M059J (cell line): Measurements from ENCODE around the gene FBXO34. TPM values are rescaled to one million over a fixed set of nuclear protein-coding genes. Genes with fewer than 3 reads are reported as not detected.
A peak's percentile ranks its signal among the peaks of the same experiment; 100 is the strongest.
"Not testable (repeated sequence)": the region's sequence is repeated elsewhere in the genome, so short reads cannot be mapped to it uniquely, and the experiment has no call there.

ENCODE experiments used
- DNase-seq: peaks from one replicate; pipeline ENCODE4 v3.0.0-alpha.2; 2012; ENCODE audit warnings: low read depth
- total RNA-seq: library from RNA; depleted of rRNA; stranded (reverse); fragments of >200 nt; shearing (Covaris generic); gene quantifications from 2 replicates; pipeline ENCODE4 v1.2.3, GENCODE V29; 2014

The FBXO34 gene
- total RNA-seq, 1 experiment from 2014 or later, result 28.1 TPM

DNA sequence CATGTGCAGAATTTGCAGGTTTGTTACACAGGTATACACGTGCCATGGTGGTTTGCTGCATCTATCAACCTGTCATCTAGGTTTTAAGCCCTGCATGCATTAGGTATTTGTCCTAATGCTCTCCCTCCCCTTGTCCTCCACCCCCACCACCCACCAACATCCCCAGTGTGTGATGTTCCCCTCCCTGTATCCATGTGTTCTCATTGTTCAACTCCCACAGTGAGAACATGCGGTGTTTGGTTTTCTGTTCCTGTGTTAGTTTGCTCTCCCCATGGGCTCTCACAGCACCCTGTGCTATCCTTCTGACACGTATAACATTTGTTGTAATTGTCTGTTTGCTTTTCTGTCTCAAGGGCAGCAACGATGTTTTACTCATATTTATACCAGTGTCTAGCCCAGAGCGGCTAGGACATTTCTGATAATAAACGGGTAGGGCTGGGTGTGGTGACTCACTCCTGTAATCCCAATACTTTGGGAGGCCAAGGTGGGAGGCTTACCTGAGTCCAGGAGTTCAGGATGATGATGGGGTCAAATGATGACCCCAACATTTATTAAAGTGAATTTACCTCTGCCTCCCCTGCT, 73.5 kb downstream of the FBXO34 start:
- DNase-seq, result not testable (repeated sequence)

DNA sequence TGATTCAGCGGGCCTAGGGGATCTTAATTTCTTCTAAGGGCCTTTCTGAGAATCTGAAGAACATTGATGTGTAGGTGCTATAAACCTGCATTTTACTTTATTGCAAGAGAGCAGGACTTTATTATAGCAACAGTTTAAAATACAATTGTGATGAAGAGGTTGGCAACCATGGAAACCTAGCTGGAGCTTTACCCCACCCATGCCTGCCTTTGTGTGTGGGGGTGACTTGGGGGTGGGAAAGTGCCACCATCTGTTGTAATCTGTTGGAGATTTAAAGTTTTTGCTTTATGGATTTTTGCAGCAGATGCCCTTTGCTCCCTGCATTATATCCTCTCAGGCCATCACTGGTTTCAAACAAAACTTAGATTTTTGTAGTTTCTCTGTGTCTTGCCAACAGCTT, 75.8 kb downstream of the FBXO34 start:
- DNase-seq, result no peak

- DNase-seq, result no peak
Observed at GRCh38 chr14:55347748-55348147, 76.5 kb downstream of the FBXO34 start.

DNA sequence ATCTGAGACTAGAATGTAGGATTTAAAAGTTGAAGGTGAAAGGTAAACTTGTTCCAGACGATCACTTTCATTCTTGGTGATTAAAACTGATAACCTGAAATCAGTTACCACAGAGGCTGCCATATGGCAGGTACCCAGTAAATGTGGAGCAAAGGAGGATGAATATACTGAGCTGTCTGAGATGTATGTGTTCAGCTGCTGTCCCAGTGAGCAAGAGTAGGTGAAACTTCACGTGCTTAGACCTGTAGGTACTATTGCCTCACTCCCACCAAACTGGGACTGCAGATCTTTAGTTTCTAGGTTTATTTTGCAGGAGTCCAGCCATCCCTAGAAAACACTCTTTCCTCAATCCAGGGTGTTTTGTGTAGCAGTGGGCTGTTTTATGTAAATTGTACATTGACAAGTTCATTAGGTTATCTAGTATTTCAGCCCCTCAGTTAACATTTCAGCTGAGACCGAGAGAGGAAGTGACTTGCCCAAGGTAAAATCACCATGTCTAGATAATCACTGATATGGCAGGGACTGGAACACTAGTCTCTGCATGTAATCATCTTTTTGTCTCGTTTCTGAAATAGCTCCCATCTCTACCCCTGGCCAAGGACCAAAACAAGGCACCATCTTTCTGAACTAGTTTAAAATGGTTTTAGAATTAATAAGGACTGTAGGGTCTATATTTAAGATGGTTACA, 77.7 kb downstream of the FBXO34 start:
- DNase-seq, result no peak

- DNase-seq, result no peak
Observed at GRCh38 chr14:55349565-55349964, 78.3 kb downstream of the FBXO34 start.

GRCh38 chr14:55350461-55350860, 79.2 kb downstream of the FBXO34 start:
- no peak for DNase-seq

GRCh38 chr14:55351111-55351510, 79.9 kb downstream of the FBXO34 start:
- no peak for DNase-seq

GRCh38 chr14:55352201-55352600, 81.0 kb downstream of the FBXO34 start:
- DNase-seq, result no peak

DNA sequence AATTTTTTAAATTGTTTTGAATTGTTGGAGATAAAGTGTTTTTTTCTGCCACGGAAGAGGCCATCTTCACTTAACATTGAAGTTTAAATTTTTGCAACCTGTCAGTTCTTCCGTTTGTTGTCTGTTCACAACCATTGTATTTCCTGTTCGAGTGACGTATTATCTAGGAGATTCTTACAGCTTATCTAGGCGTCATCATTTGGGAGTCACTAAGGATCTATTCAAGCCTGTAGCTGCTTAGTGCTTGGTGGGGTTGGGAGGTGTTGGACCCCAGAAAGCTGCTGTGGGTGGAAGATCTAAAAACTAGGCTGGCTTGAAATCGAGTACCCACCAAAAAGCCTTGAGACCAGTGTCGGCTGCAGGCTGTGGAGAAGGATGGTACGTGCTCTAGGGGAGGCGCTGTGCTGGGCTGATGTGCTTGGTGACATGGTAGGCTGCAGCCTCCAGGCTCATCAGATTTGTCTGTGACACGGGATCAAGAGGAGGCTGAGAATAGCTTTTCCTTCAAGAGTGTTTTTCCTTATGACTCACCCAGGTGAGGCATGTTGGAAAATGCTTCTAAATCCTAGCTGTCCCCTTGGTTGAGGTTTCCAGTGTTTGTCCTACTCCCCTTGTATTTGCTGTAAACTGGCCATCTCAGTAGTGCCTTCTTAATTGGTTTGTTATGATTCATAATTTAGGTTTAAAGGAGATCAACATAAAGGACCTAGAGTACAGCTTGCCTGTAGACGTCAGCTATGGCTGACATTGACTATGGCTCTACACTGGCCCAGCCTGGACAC, 82.7 kb downstream of the FBXO34 start:
- no peak for DNase-seq

GRCh38 chr14:55354500-55354899, 83.3 kb downstream of the FBXO34 start:
- peak; percentile 54 for DNase-seq

GRCh38 chr14:55355922-55356321, 84.7 kb downstream of the FBXO34 start:
- DNase-seq, result no peak

- DNase-seq, result no peak
Observed at GRCh38 chr14:55356913-55357312, 85.7 kb downstream of the FBXO34 start.

DNA sequence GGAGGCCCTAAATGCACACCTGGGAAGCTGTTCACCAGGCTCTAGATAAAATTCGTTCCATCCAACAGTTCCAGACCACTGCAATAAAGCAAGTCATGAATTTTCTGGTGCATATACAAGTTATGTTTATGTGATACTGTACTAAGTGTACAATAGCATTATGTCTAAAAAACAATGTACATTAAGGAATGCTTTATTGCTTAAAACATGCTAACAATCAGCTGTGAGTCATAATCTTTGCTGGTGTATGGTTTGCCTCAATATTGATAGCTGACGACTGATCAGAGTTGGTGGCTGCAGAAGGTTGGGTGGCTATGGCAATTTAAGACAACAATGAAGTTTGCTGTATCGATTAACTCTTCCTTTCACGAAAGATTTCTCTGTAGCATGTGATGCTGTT, 88.1 kb downstream of the FBXO34 start:
- no peak for DNase-seq

DNA sequence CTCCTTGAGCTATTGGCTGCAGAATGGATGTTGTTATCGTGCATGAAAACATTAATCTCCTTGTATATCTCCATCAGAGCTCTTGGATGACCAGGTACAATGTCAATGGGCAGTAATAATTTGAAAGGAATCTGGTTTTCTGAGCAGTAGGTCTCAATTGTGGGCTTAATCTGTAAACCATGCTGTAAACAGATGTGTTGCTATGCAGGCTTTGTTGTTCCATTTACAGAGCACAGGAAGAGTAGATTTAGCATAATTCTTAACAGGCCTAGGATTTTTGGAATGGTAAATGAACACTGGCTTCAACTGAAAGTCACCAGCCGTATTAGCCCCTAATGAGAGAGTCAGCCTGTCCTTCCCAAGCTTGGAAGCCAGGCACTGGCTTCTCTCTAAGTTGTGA, 90.0 kb downstream of the FBXO34 start:
- no peak for DNase-seq

DNA sequence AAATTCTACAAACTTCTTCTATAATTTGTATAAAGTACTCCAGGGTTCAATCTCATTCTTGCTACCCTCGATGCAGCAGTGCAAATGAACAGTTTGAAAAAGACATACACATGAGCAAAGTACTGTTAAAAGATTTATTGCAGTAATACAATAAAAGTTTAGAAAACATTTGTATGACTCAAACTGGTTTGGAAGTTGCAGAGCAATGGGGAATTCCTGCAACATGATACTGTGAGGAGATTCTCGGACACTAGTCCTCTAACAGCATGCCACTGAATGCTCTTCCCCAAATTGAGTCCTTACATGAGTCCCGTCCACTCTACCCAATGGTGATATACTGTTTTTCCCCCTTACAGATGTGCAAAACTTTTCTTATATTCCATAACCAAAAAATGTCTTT, 95.0 kb downstream of the FBXO34 start:
- DNase-seq, result peak; percentile 77

DNA sequence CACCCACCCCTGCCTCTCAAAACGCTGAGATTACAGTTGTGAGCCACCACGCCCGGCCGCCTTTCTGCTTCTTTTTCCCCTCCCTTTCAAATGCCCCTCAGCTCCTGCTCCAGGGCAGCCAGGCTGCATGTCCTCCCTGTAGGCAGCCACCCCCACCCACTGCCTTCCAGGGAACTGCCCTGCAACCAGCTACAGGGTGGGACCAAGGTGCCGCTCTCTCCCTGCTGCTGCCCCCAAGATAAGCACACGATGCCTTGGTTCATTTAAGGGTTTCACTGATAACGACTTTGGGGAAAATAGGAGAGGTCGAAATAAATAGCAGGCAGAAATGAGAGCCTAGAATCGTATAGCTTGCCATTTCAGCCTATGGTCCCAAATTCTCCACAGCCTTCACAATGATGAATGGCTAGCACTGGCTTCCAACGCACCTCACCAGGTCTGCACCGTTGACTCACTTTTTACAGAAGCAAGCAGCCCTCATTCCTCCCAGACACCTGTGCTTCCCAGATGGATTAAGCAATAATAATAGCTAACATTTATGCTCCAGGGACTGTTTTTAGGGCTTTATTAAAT, 99.7 kb downstream of the FBXO34 start:
- DNase-seq, result no peak

DNA sequence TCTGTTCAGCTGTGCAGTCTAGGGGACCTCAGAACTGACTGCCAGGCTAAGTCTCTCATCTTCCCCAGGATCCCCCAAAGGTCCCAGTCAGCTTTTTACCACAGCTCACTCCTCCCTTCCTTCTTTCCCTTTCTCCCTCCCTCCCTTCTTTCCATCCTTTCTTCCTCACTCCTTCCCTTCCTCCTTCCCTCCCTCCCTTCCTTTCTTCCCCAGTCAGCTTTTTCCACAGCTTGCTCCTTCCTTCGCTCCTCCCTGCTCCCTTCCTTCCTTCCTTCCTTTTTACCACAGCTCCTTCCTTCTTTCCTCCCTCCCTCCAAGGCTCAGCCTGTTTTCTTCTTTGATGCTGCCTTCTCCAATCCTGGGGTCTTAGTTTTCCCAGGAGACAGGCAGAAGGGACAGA, 101.2 kb downstream of the FBXO34 start:
- DNase-seq, result no peak

DNA sequence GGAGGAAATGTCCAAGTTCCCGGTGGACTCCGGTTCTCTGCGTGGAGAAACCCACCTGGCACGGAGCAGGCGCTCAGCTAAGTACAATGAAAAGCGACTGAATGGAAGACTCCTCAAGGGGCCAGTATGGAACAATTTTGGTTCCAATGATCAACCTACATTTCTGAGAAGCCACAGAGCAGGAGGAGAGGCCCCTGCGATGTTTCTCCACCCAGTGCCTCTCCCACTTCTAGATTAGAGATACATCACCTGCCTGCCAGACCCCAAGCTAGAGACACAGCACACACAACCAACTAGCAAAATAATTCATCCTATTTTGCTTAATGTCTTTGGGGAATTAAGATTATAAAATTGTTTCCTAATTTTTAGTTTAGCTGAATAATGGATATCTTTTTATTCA, 101.6 kb downstream of the FBXO34 start:
- DNase-seq, result no peak

DNA sequence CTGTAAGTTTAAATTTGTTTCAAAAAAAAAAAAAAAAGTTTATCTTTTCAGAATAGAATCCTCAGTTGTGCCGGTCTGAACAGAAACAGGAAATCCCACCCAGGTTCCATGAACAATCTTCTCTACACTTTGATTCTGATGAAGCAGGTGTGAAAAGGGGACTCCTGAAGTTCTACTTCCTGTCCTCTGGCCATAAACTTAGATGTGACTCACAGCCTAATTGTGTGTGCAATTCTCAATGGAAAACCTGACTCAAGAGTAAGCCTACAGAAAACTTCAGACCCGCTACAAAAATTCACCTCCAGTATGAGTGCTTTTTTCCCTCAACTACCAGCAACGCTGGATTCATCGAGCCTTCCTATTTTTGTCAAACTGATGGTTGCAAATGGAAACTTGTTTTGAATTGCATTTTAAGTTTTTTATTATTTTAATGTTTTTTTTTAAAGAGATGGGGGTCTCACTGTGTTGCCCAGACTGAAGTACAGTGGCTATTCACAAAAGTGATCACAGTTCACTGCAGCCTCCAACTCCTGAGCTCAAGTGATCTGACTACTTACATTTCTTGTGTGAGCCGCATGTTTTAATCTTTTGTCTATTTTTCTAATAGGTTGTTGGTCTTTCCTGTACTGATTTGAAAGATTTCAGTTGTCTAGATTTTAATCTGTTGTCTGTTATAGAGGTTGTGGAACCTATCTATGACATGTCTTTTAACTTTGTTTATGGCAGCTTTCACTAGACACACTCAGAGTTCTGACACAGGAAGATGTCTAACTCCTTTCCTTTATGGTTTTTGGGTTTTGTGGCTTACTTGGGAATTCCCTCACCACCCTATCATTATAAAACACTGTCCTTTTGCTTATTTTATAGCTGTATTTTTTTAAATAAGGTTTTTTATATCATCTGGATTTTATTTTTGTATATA, 102.8 kb downstream of the FBXO34 start:
- DNase-seq, result peak; percentile 88

- no peak for DNase-seq
Observed at GRCh38 chr14:55374771-55375170, 103.5 kb downstream of the FBXO34 start.

- DNase-seq, result no peak
Observed at GRCh38 chr14:55377236-55377635, 106.0 kb downstream of the FBXO34 start.

DNA sequence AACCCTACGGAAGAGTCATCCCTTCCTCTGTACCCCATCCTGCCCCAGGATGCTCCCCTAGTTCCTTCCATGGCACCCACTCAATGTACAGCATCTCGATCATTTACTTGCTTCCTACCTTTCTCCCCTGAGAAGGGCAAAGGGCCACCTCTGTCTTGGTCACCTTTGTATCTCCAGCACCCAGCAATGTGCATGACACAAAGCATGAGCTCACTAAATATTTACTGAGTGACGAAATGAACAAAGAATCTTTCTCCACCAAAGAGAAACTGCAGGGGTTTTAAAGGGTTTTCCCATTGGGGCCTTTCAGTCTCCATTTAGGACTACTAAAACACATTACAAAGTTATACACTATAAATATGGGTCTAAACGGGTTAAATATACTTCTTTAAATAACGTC, 109.8 kb downstream of the FBXO34 start:
- DNase-seq, result no peak
